Esophagus muscularis mucosa (tissue), 4 donors: ENCODE data around the gene GRID1.

Source experiments
- EP300 ChIP-seq: sonication (generic); formaldehyde crosslinking; IDR thresholded peaks from one replicate; pipeline ENCODE4 v1.6.1; 2017; ENCODE audit warnings: antibody characterized with exemption
- POLR2A ChIP-seq: fragments of 450-650 bp; IDR thresholded peaks from one replicate; pipeline ENCODE4 v1.6.1; 2017; ENCODE audit warnings: antibody characterized with exemption, moderate library complexity, mild to moderate bottlenecking, low read depth
- TF ChIP-seq, protein P1 (sequence below), 3 experiments: fragments of 200-600 bp in 2 of 3; fragments of 450-650 bp in 1 of 3; sonication (generic) in 2 of 3; IDR thresholded peaks; one replicate each; pipeline ENCODE4 v1.5.1; 2017 to 2019; ENCODE audit warnings: antibody characterized with exemption in 3 of 3, mild to moderate bottlenecking in 2 of 3, moderate library complexity in 1 of 3

GRCh38 chr10:85992324-85992723 lies 374.3 kb downstream of the GRID1 start:
- TF ChIP-seq, protein P1, sequence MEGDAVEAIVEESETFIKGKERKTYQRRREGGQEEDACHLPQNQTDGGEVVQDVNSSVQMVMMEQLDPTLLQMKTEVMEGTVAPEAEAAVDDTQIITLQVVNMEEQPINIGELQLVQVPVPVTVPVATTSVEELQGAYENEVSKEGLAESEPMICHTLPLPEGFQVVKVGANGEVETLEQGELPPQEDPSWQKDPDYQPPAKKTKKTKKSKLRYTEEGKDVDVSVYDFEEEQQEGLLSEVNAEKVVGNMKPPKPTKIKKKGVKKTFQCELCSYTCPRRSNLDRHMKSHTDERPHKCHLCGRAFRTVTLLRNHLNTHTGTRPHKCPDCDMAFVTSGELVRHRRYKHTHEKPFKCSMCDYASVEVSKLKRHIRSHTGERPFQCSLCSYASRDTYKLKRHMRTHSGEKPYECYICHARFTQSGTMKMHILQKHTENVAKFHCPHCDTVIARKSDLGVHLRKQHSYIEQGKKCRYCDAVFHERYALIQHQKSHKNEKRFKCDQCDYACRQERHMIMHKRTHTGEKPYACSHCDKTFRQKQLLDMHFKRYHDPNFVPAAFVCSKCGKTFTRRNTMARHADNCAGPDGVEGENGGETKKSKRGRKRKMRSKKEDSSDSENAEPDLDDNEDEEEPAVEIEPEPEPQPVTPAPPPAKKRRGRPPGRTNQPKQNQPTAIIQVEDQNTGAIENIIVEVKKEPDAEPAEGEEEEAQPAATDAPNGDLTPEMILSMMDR (IDR thresholded peaks at IDR 0.05): no peak
- TF ChIP-seq EP300 (no peak), POLR2A (no peak)
